ENCODE measurements around the gene GNL2. TPM values are rescaled to one million over a fixed set of nuclear protein-coding genes. Genes with fewer than 3 reads are reported as not detected.
A peak's percentile ranks its signal among the peaks of the same experiment; 100 is the strongest.

Gene GNL2
- total RNA-seq, 1 donor from 2014 or later = 50.0 TPM

- DNase-seq (ENCODE audit: low spot score, unreplicated experiment) = peak; percentile 14
- peaks cover 49% of the 10 kb centered on the region for H3K27me3 Mint-ChIP-seq
- H3K4me1 Mint-ChIP-seq (ENCODE audit: low read depth) = peaks cover 3% of the 10 kb centered on the region
- H3K27ac Mint-ChIP-seq = no peak within 1 kb of the TSS
- no peak for TF ChIP-seq CTCF (IDR thresholded peaks at IDR 0.05; ENCODE audit: unreplicated experiment)
- H3K4me3 Mint-ChIP-seq (ENCODE audit: low read depth) = peak within 1 kb of the TSS; percentile 40
- H3K9me3 Mint-ChIP-seq (ENCODE audit: low read depth) = no peaks in the 10 kb centered on the region
- no peaks in the 10 kb centered on the region for H3K36me3 Mint-ChIP-seq (ENCODE audit: insufficient read depth)
Measured at GRCh38 chr1:37634244-37634991, 38.7 kb upstream of the GNL2 start, which contains the start of gene RSPO1. TSS of gene RSPO1 (minus strand) at chr1:37634892. CDS start at chr1:37629661, 5,231 bp downstream.

GRCh38 chr1:37633938-37634243 lies 38.2 kb upstream of the GNL2 start:
- no peak overlapping the region for H3K4me3 Mint-ChIP-seq (ENCODE audit: low read depth)
- H3K27me3 Mint-ChIP-seq = peaks cover 54% of the 10 kb centered on the region
- H3K9me3 Mint-ChIP-seq (ENCODE audit: low read depth) = no peaks in the 10 kb centered on the region
- TF ChIP-seq CTCF (IDR thresholded peaks at IDR 0.05; ENCODE audit: unreplicated experiment) = no peak
- H3K4me1 Mint-ChIP-seq (ENCODE audit: low read depth) = peaks cover 3% of the 10 kb centered on the region
- no peaks in the 10 kb centered on the region for H3K36me3 Mint-ChIP-seq (ENCODE audit: insufficient read depth)
- no peak overlapping the region for H3K27ac Mint-ChIP-seq
- no peak for DNase-seq (ENCODE audit: low spot score, unreplicated experiment)

- H3K4me1 Mint-ChIP-seq (ENCODE audit: low read depth) = peaks cover 3% of the 10 kb centered on the region
- H3K27me3 Mint-ChIP-seq = peaks cover 60% of the 10 kb centered on the region
- TF ChIP-seq CTCF (IDR thresholded peaks at IDR 0.05; ENCODE audit: unreplicated experiment) = no peak
- no peaks in the 10 kb centered on the region for H3K9me3 Mint-ChIP-seq (ENCODE audit: low read depth)
- no peaks in the 10 kb centered on the region for H3K36me3 Mint-ChIP-seq (ENCODE audit: insufficient read depth)
- H3K4me3 Mint-ChIP-seq (ENCODE audit: low read depth) = no peak overlapping the region
- no peak for DNase-seq (ENCODE audit: low spot score, unreplicated experiment)
- H3K27ac Mint-ChIP-seq = no peak overlapping the region
Measured at GRCh38 chr1:37633040-37633937, 37.6 kb upstream of the GNL2 start.

- Mint-ChIP-seq H3K27me3 (peaks cover 81% of the 10 kb centered on the region), H3K27ac (no peak overlapping the region), H3K9me3 (ENCODE audit: low read depth) (no peaks in the 10 kb centered on the region), H3K4me1 (ENCODE audit: low read depth) (peaks cover 3% of the 10 kb centered on the region), H3K4me3 (ENCODE audit: low read depth) (no peak overlapping the region), H3K36me3 (ENCODE audit: insufficient read depth) (no peaks in the 10 kb centered on the region)
- TF ChIP-seq CTCF (IDR thresholded peaks at IDR 0.05; ENCODE audit: unreplicated experiment) = no peak
- DNase-seq (ENCODE audit: low spot score, unreplicated experiment) = no peak
Measured at GRCh38 chr1:37631036-37631435, 35.3 kb upstream of the GNL2 start.

GRCh38 chr1:37630426-37631028 lies 34.8 kb upstream of the GNL2 start:
- Mint-ChIP-seq H3K4me1 (ENCODE audit: low read depth) (peaks cover 3% of the 10 kb centered on the region), H3K27me3 (peaks cover 84% of the 10 kb centered on the region), H3K36me3 (ENCODE audit: insufficient read depth) (no peaks in the 10 kb centered on the region), H3K27ac (no peak overlapping the region), H3K9me3 (ENCODE audit: low read depth) (no peaks in the 10 kb centered on the region), H3K4me3 (ENCODE audit: low read depth) (no peak overlapping the region)
- TF ChIP-seq CTCF (IDR thresholded peaks at IDR 0.05; ENCODE audit: unreplicated experiment) = no peak
- DNase-seq (ENCODE audit: low spot score, unreplicated experiment) = no peak
